Measurements from ENCODE around the gene LRRC8D.

LRRC8D gene

DNA sequence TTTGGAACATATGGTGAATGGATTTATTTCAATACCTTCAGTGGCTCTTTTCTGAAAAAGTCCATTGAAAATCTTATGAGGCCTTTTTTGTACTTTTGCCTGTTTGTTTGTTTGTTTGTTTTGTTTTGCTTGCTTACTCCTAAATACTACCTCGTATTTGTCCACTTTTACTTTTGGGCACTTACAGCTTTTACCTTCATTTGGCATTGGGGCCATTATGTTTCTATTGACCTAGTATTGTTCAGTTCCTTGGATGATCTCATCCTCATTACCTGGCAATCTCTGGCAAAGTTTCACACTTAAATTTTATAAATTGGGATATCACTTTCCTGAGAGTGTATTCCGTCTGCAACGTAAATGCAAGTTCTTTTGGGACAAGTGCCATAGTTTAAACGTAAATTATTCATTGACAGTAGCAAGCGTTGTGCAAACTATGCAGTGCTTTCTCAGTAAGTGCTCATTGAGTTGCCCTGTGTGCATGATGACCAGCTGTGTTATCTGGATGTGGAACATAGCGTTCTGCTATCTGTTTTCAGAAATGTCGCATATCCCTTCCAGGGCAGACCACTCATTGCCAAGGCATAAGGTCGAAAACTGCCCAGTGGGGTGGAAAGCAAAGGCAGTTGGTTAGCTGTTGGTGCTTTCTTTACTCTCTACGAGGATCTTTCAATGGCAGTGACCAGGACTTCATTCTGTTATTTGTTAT, 51.1 kb downstream of the LRRC8D start:
- TF ChIP-seq YY1 (IDR thresholded peaks at IDR 0.05; ENCODE audit: insufficient read depth, insufficient read length) (no peak), SUZ12 (IDR thresholded peaks at IDR 0.05; ENCODE audit: extremely low read depth, insufficient read depth, insufficient read length) (no peak), ZNF274 (IDR thresholded peaks at IDR 0.05; ENCODE audit: low read depth, low read length) (no peak)
- H3K27me3 ChIP-seq (ENCODE audit: insufficient read depth, insufficient read length), result no peaks in the 10 kb centered on the region
- DNase-seq (ENCODE audit: low read depth, low spot score), result no peak
- H3K4me1 ChIP-seq (ENCODE audit: insufficient read depth, insufficient read length), result no peaks in the 10 kb centered on the region
- peaks cover 21% of the 10 kb centered on the region for H3K36me3 ChIP-seq (ENCODE audit: insufficient read depth, insufficient read length, low read length)
- no peaks in the 10 kb centered on the region for H3K9me3 ChIP-seq (ENCODE audit: insufficient read depth, low read length)
- H3K4me3 ChIP-seq (ENCODE audit: insufficient read length, low read depth), result no peak overlapping the region
- no peak overlapping the region for H3K9ac ChIP-seq (ENCODE audit: insufficient read length, low read depth)

DNA sequence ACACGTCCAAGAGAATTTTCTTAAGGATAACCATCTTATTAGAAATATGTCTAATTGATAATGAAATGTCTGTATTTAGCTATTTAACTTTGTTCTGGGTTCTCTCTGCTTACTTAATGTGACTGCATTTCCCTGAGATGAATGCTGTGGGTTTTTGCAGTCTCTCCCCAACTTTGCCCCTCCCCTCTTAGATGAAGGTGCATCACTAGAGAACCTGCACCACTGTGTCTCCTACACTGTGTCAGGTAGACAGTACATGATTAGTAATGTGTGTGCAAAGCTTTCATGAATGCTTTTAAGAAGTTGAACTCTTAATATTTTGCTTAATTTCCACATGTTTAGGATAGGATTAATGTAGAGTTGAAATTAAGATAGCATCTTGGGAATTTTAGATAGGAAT, 51.7 kb downstream of the LRRC8D start:
- Histone ChIP-seq H3K27me3 (ENCODE audit: insufficient read depth, insufficient read length) (no peaks in the 10 kb centered on the region), H3K9ac (ENCODE audit: insufficient read length, low read depth) (no peak overlapping the region), H3K4me3 (ENCODE audit: insufficient read length, low read depth) (no peak overlapping the region), H3K4me1 (ENCODE audit: insufficient read depth, insufficient read length) (no peaks in the 10 kb centered on the region), H3K9me3 (ENCODE audit: insufficient read depth, low read length) (no peaks in the 10 kb centered on the region), H3K36me3 (ENCODE audit: insufficient read depth, insufficient read length, low read length) (peaks cover 21% of the 10 kb centered on the region)
- TF ChIP-seq SUZ12 (IDR thresholded peaks at IDR 0.05; ENCODE audit: extremely low read depth, insufficient read depth, insufficient read length), result no peak
- TF ChIP-seq ZNF274 (IDR thresholded peaks at IDR 0.05; ENCODE audit: low read depth, low read length), result no peak
- no peak for TF ChIP-seq YY1 (IDR thresholded peaks at IDR 0.05; ENCODE audit: insufficient read depth, insufficient read length)
- DNase-seq (ENCODE audit: low read depth, low spot score), result no peak

DNA sequence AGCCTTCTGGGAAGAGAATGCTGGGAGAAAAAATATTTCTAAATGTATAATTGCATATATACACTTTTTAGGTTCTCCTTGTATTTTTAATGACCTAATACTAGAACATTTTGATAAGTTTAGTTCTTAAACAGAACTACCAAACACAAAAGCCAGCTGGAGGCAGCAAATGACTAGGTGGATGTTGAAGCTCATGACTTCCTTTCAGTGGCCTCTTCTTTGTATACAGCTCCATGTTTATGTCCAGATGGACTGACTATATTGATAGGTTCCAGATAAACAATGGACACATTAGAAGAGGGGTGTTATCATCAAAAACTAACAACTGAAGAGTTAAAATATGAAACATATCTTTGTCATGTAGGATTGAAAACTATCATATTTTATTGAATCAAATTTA, 52.5 kb downstream of the LRRC8D start:
- TF ChIP-seq SUZ12 (IDR thresholded peaks at IDR 0.05; ENCODE audit: extremely low read depth, insufficient read depth, insufficient read length), result no peak
- no peak for TF ChIP-seq YY1 (IDR thresholded peaks at IDR 0.05; ENCODE audit: insufficient read depth, insufficient read length)
- TF ChIP-seq ZNF274 (IDR thresholded peaks at IDR 0.05; ENCODE audit: low read depth, low read length), result no peak
- H3K9me3 ChIP-seq (ENCODE audit: insufficient read depth, low read length), result no peaks in the 10 kb centered on the region
- peaks cover 21% of the 10 kb centered on the region for H3K36me3 ChIP-seq (ENCODE audit: insufficient read depth, insufficient read length, low read length)
- H3K27me3 ChIP-seq (ENCODE audit: insufficient read depth, insufficient read length), result no peaks in the 10 kb centered on the region
- H3K4me1 ChIP-seq (ENCODE audit: insufficient read depth, insufficient read length), result no peaks in the 10 kb centered on the region
- no peak for DNase-seq (ENCODE audit: low read depth, low spot score)
- no peak overlapping the region for H3K9ac ChIP-seq (ENCODE audit: insufficient read length, low read depth)
- no peak overlapping the region for H3K4me3 ChIP-seq (ENCODE audit: insufficient read length, low read depth)

DNA sequence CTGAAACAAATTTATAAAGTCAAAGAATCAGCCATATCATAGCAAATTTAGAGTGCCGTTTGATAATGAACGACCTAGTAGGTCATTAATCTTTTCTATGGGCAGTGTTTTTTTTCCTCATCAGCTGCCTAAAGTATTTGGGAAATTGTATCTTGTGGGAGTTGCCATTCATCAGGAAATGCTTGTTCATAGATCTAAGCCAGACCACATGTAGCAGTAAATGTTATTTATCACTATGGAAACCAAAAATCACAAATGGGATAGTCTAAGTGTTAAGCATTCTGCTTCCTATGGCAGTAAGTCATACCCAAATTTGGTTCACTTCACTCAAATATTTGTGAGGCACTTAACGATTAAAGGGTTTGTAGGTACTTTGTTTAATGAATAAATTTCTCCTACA, 52.9 kb downstream of the LRRC8D start:
- peaks cover 18% of the 10 kb centered on the region for H3K36me3 ChIP-seq (ENCODE audit: insufficient read depth, insufficient read length, low read length)
- TF ChIP-seq ZNF274 (IDR thresholded peaks at IDR 0.05; ENCODE audit: low read depth, low read length), result no peak
- H3K9ac ChIP-seq (ENCODE audit: insufficient read length, low read depth), result no peak overlapping the region
- H3K4me3 ChIP-seq (ENCODE audit: insufficient read length, low read depth), result no peak overlapping the region
- no peaks in the 10 kb centered on the region for H3K4me1 ChIP-seq (ENCODE audit: insufficient read depth, insufficient read length)
- H3K9me3 ChIP-seq (ENCODE audit: insufficient read depth, low read length), result no peaks in the 10 kb centered on the region
- no peak for DNase-seq (ENCODE audit: low read depth, low spot score)
- no peaks in the 10 kb centered on the region for H3K27me3 ChIP-seq (ENCODE audit: insufficient read depth, insufficient read length)

DNA sequence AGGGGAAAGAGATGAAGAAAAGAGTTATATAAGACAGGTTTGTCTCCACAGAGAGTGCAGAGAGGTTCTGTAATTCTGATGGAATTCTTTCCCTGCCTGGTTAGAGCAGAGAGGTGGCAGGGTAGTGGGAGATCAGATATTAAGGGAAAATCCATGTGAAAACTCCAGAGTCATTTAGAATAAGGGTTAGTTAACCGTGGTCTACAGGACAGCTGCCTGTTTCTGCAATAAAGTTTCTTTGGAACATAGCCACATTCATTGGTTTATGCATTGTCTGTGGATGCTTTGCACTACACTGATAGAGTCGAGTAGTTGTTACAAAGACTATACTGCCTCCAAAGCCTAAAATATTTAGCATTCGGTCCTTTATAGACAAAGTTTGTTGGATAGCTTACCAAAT, 55.6 kb downstream of the LRRC8D start:
- DNase-seq (ENCODE audit: low read depth, low spot score), result no peak
- H3K36me3 ChIP-seq (ENCODE audit: insufficient read depth, insufficient read length, low read length), result peaks cover 15% of the 10 kb centered on the region
- TF ChIP-seq SUZ12 (IDR thresholded peaks at IDR 0.05; ENCODE audit: extremely low read depth, insufficient read depth, insufficient read length) (no peak), ZNF274 (IDR thresholded peaks at IDR 0.05; ENCODE audit: low read depth, low read length) (no peak), YY1 (IDR thresholded peaks at IDR 0.05; ENCODE audit: insufficient read depth, insufficient read length) (no peak)
- H3K9me3 ChIP-seq (ENCODE audit: insufficient read depth, low read length), result peaks cover 11% of the 10 kb centered on the region; the same call in 1 of the 2 replicates
- H3K9ac ChIP-seq (ENCODE audit: insufficient read length, low read depth), result no peak overlapping the region
- H3K4me3 ChIP-seq (ENCODE audit: insufficient read length, low read depth), result no peak overlapping the region
- no peaks in the 10 kb centered on the region for H3K4me1 ChIP-seq (ENCODE audit: insufficient read depth, insufficient read length)
- H3K27me3 ChIP-seq (ENCODE audit: insufficient read depth, insufficient read length), result no peaks in the 10 kb centered on the region

DNA sequence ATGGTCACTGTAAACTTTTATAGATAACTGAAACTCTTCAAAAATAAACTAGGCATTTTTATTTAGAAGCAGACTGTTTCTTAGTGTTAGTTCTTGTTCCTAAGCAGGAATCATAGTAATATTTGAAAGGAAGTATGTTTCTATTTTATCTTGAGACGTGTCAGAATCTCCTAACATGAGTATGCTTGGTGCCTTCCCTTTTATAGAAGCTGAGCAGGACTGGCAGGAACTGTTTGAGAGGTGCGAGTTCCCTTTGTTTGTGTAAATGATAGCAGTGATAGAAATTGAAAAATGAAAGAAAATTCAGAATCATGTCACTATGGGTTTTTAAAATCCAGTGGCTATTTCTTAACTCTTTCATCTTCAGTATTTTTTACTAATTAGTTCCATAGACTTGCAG, 56.9 kb downstream of the LRRC8D start:
- Histone ChIP-seq H3K9ac (ENCODE audit: insufficient read length, low read depth) (no peak overlapping the region), H3K36me3 (ENCODE audit: insufficient read depth, insufficient read length, low read length) (peaks cover 18% of the 10 kb centered on the region), H3K27me3 (ENCODE audit: insufficient read depth, insufficient read length) (no peaks in the 10 kb centered on the region), H3K4me1 (ENCODE audit: insufficient read depth, insufficient read length) (no peaks in the 10 kb centered on the region), H3K4me3 (ENCODE audit: insufficient read length, low read depth) (no peak overlapping the region), H3K9me3 (ENCODE audit: insufficient read depth, low read length) (peaks cover 20% of the 10 kb centered on the region)
- DNase-seq (ENCODE audit: low read depth, low spot score), result no peak
- TF ChIP-seq YY1 (IDR thresholded peaks at IDR 0.05; ENCODE audit: insufficient read depth, insufficient read length) (no peak), ZNF274 (IDR thresholded peaks at IDR 0.05; ENCODE audit: low read depth, low read length) (no peak), SUZ12 (IDR thresholded peaks at IDR 0.05; ENCODE audit: extremely low read depth, insufficient read depth, insufficient read length) (no peak)

DNA sequence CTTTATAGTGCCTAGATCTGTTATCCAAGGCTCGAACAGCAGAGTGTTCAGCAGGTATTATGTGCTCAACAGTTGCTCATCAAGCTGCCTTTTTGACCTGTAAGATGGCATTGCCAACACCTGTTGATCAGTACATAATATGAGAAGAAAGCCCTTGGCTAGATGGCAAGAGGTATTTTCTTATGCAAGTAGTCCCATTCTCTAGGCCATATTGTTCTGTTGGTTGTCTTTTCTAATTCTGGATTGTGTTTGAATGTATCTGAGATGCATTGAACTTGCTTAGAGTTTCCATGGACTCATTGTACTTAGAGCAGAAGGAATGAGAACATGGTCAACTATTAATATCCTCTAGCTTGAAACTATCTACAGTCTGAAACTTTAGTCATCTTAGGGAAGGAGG, 57.4 kb downstream of the LRRC8D start:
- Histone ChIP-seq H3K4me1 (ENCODE audit: insufficient read depth, insufficient read length) (no peaks in the 10 kb centered on the region), H3K9me3 (ENCODE audit: insufficient read depth, low read length) (peaks cover 20% of the 10 kb centered on the region), H3K36me3 (ENCODE audit: insufficient read depth, insufficient read length, low read length) (peaks cover 23% of the 10 kb centered on the region), H3K4me3 (ENCODE audit: insufficient read length, low read depth) (no peak overlapping the region), H3K27me3 (ENCODE audit: insufficient read depth, insufficient read length) (no peaks in the 10 kb centered on the region), H3K9ac (ENCODE audit: insufficient read length, low read depth) (no peak overlapping the region)
- TF ChIP-seq ZNF274 (IDR thresholded peaks at IDR 0.05; ENCODE audit: low read depth, low read length) (no peak), SUZ12 (IDR thresholded peaks at IDR 0.05; ENCODE audit: extremely low read depth, insufficient read depth, insufficient read length) (no peak), YY1 (IDR thresholded peaks at IDR 0.05; ENCODE audit: insufficient read depth, insufficient read length) (no peak)
- no peak for DNase-seq (ENCODE audit: low read depth, low spot score)
